Stimulated activated naive CD8-positive, alpha-beta T cell treated with anti-CD3 and anti-CD28 coated beads, Interleukin-15, Interleukin-2, amounts not matched to agents 100 ng/mL and 50 ng/mL, for 24 hours (primary cell): ENCODE data around the gene PSMB2.

Source experiments
- H3K27ac Mint-ChIP-seq: one replicate; pipeline ENCODE4 v1.8.0; 2021; ENCODE audit warnings: mild to moderate bottlenecking, mixed read lengths
- H3K27me3 Mint-ChIP-seq: one replicate; pipeline ENCODE4 v1.8.0; 2021; ENCODE audit warnings: mixed read lengths
- H3K36me3 Mint-ChIP-seq: one replicate; pipeline ENCODE4 v1.8.0; 2021; ENCODE audit warnings: low read depth, mixed read lengths
- H3K4me1 Mint-ChIP-seq: one replicate; pipeline ENCODE4 v1.8.0; 2021; ENCODE audit warnings: low read depth, mixed read lengths
- H3K4me3 Mint-ChIP-seq: one replicate; pipeline ENCODE4 v1.8.0; 2021; ENCODE audit warnings: mild to moderate bottlenecking, mixed read lengths
- H3K9me3 Mint-ChIP-seq: one replicate; pipeline ENCODE4 v1.8.0; 2021; ENCODE audit warnings: mixed read lengths

The PSMB2 gene

GRCh38 chr1:35561972-35562680 lies 79.2 kb downstream of the PSMB2 start:
- Mint-ChIP-seq H3K4me1 (peaks cover 26% of the 10 kb centered on the region), H3K9me3 (no peaks in the 10 kb centered on the region), H3K27ac (no peak overlapping the region), H3K27me3 (no peaks in the 10 kb centered on the region), H3K4me3 (no peak overlapping the region), H3K36me3 (peaks cover 13% of the 10 kb centered on the region)

- Mint-ChIP-seq H3K36me3 (peaks cover 13% of the 10 kb centered on the region), H3K27me3 (no peaks in the 10 kb centered on the region), H3K4me3 (no peak overlapping the region), H3K9me3 (no peaks in the 10 kb centered on the region), H3K4me1 (peaks cover 29% of the 10 kb centered on the region), H3K27ac (no peak overlapping the region)
These were observed 79.9 kb downstream of the PSMB2 start for GRCh38 chr1:35561297-35561971.

GRCh38 chr1:35560256-35561225 lies 80.8 kb downstream of the PSMB2 start:
- Mint-ChIP-seq H3K36me3 (peaks cover 13% of the 10 kb centered on the region), H3K4me3 (no peak overlapping the region), H3K27me3 (no peaks in the 10 kb centered on the region), H3K4me1 (peaks cover 38% of the 10 kb centered on the region), H3K9me3 (no peaks in the 10 kb centered on the region), H3K27ac (no peak overlapping the region)

GRCh38 chr1:35559317-35559944 lies 81.9 kb downstream of the PSMB2 start:
- Mint-ChIP-seq H3K27ac (peak overlapping the region; percentile 49), H3K9me3 (no peaks in the 10 kb centered on the region), H3K27me3 (no peaks in the 10 kb centered on the region), H3K4me3 (peak overlapping the region; percentile 95), H3K36me3 (peaks cover 8% of the 10 kb centered on the region), H3K4me1 (peaks cover 44% of the 10 kb centered on the region)

GRCh38 chr1:35558374-35559316 lies 82.7 kb downstream of the PSMB2 start:
- H3K4me3 Mint-ChIP-seq = peak overlapping the region; percentile 95
- H3K27me3 Mint-ChIP-seq = no peaks in the 10 kb centered on the region
- peak overlapping the region; percentile 96 for H3K27ac Mint-ChIP-seq
- H3K36me3 Mint-ChIP-seq = peaks cover 9% of the 10 kb centered on the region
- H3K9me3 Mint-ChIP-seq = no peaks in the 10 kb centered on the region
- peaks cover 48% of the 10 kb centered on the region for H3K4me1 Mint-ChIP-seq

GRCh38 chr1:35557611-35558373 lies 83.5 kb downstream of the PSMB2 start, which contains the start of gene NCDN:
Gene NCDN (plus strand): TSS chr1:35557799. CDS start chr1:35558191, 392 bp downstream.
- Mint-ChIP-seq H3K36me3 (peaks cover 13% of the 10 kb centered on the region), H3K27ac (peak within 1 kb of the TSS; percentile 96), H3K4me3 (peak within 1 kb of the TSS; percentile 95), H3K4me1 (peaks cover 51% of the 10 kb centered on the region), H3K27me3 (no peaks in the 10 kb centered on the region), H3K9me3 (no peaks in the 10 kb centered on the region)

GRCh38 chr1:35557118-35557610 lies 84.2 kb downstream of the PSMB2 start, which contains the start of gene KIAA0319L:
Gene KIAA0319L (minus strand): TSS chr1:35557403. CDS start chr1:35554491, 2,912 bp downstream.
- Mint-ChIP-seq H3K27me3 (no peaks in the 10 kb centered on the region), H3K9me3 (no peaks in the 10 kb centered on the region), H3K36me3 (peaks cover 18% of the 10 kb centered on the region), H3K4me3 (peak within 1 kb of the TSS; percentile 95), H3K27ac (peak within 1 kb of the TSS; percentile 96), H3K4me1 (peaks cover 51% of the 10 kb centered on the region)

- peak overlapping the region; percentile 95 for H3K4me3 Mint-ChIP-seq
- peaks cover 24% of the 10 kb centered on the region for H3K36me3 Mint-ChIP-seq
- H3K27me3 Mint-ChIP-seq = no peaks in the 10 kb centered on the region
- H3K27ac Mint-ChIP-seq = peak overlapping the region; percentile 80
- peaks cover 51% of the 10 kb centered on the region for H3K4me1 Mint-ChIP-seq
- H3K9me3 Mint-ChIP-seq = no peaks in the 10 kb centered on the region
These were observed 84.7 kb downstream of the PSMB2 start for GRCh38 chr1:35556484-35557117.

- peaks cover 26% of the 10 kb centered on the region for H3K36me3 Mint-ChIP-seq
- peak overlapping the region; percentile 80 for H3K27ac Mint-ChIP-seq
- peaks cover 51% of the 10 kb centered on the region for H3K4me1 Mint-ChIP-seq
- H3K9me3 Mint-ChIP-seq = no peaks in the 10 kb centered on the region
- H3K27me3 Mint-ChIP-seq = no peaks in the 10 kb centered on the region
- peak overlapping the region; percentile 95 for H3K4me3 Mint-ChIP-seq
These were observed 85.5 kb downstream of the PSMB2 start for GRCh38 chr1:35555601-35556477.

GRCh38 chr1:35555212-35555584 lies 86.1 kb downstream of the PSMB2 start:
- Mint-ChIP-seq H3K36me3 (peaks cover 29% of the 10 kb centered on the region), H3K4me1 (peaks cover 51% of the 10 kb centered on the region), H3K27ac (peak overlapping the region; percentile 46), H3K27me3 (no peaks in the 10 kb centered on the region), H3K9me3 (no peaks in the 10 kb centered on the region), H3K4me3 (peak overlapping the region; percentile 95)

- H3K4me1 Mint-ChIP-seq = peaks cover 47% of the 10 kb centered on the region
- peaks cover 36% of the 10 kb centered on the region for H3K36me3 Mint-ChIP-seq
- H3K27me3 Mint-ChIP-seq = no peaks in the 10 kb centered on the region
- H3K27ac Mint-ChIP-seq = no peak overlapping the region
- no peak overlapping the region for H3K4me3 Mint-ChIP-seq
- H3K9me3 Mint-ChIP-seq = no peaks in the 10 kb centered on the region
These were observed 86.8 kb downstream of the PSMB2 start for GRCh38 chr1:35554266-35555211.
